Mesodermal cell (in vitro differentiated cells): ENCODE measurements around the gene LRRC34.
A peak's percentile ranks its signal among the peaks of the same experiment; 100 is the strongest.

Source experiments
- H3K27ac ChIP-seq: 2 replicates; pipeline ENCODE4 v1.7.0; 2013; ENCODE audit warnings: mild to moderate bottlenecking, low read depth, low read length, moderate library complexity; ENCODE audit not compliant: severe bottlenecking
- H3K36me3 ChIP-seq: 2 replicates; pipeline ENCODE4 v1.7.1; 2013; ENCODE audit warnings: mild to moderate bottlenecking, low read length, moderate library complexity; ENCODE audit not compliant: control insufficient read depth, insufficient read depth
- H3K4me1 ChIP-seq: one replicate; pipeline ENCODE4 v1.7.1; 2013; ENCODE audit warnings: mild to moderate bottlenecking, low read length; ENCODE audit not compliant: insufficient read depth, control insufficient read depth, poor library complexity, severe bottlenecking
- H3K4me3 ChIP-seq: 2 replicates; pipeline ENCODE4 v1.7.0; 2013; ENCODE audit warnings: low read length, control low read depth, mild to moderate bottlenecking; ENCODE audit not compliant: insufficient read depth, poor library complexity, severe bottlenecking; ENCODE audit errors: extremely low read depth
- H3K9me3 ChIP-seq: 2 replicates; pipeline ENCODE4 v1.7.1; 2013; ENCODE audit warnings: mild to moderate bottlenecking, low read length, moderate library complexity; ENCODE audit not compliant: control insufficient read depth
- WGBS, 2 experiments: methylation state at CpG; one replicate each; pipeline ENCODE4 v1.1.5; 2013; ENCODE audit warnings: missing lambda C conversion rate in 2 of 2; ENCODE audit not compliant: insufficient coverage in 2 of 2; 5-methylcytosine and 5-hydroxymethylcytosine counted together

LRRC34 gene

DNA sequence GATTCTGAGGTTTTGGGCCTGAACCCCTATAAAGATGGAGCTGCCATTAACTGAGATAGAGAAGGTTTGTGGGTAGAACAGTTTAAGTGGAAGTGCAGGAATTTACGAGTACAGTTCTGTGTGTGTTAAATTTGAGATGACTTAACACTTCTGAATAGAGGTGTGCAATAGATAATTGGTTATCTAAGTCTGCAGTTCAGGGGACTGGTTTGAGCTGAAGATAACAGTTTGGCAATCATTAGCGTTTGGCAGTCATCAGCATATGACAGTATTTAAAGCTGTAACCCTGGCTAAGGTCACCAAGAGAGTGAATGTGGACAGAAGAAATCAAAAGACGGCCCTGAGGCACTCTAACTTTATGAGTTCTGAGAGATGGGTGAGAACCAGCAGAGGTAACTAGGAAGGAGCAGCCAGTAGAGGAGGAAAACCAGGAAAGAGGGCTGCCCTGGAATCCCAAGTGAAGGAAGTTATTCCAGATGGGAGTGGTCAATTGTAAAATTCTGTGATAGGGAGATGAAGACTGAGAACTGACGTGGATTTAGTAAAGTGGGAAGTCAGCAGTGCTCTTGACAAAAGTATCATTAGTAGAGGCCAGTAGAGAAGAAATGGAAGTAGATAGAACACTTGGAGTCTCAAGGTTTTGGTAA lies 31.4 kb downstream of the LRRC34 start:
- WGBS, 2 experiments: 91 to 92% methylated on average over 4 of the region's 4 CpGs
- Histone ChIP-seq H3K27ac (no peak overlapping the region), H3K36me3 (peaks cover 83% of the 10 kb centered on the region), H3K4me3 (no peak overlapping the region), H3K4me1 (no peaks in the 10 kb centered on the region), H3K9me3 (no peaks in the 10 kb centered on the region)

GRCh38 chr3:169780742-169781141 lies 32.0 kb downstream of the LRRC34 start:
- Histone ChIP-seq H3K27ac (no peak overlapping the region), H3K4me3 (no peak overlapping the region), H3K36me3 (peaks cover 83% of the 10 kb centered on the region), H3K4me1 (no peaks in the 10 kb centered on the region), H3K9me3 (no peaks in the 10 kb centered on the region)
- WGBS, 2 experiments: 93 to 100% methylated on average over 1 to 2 of the region's 2 CpGs

DNA sequence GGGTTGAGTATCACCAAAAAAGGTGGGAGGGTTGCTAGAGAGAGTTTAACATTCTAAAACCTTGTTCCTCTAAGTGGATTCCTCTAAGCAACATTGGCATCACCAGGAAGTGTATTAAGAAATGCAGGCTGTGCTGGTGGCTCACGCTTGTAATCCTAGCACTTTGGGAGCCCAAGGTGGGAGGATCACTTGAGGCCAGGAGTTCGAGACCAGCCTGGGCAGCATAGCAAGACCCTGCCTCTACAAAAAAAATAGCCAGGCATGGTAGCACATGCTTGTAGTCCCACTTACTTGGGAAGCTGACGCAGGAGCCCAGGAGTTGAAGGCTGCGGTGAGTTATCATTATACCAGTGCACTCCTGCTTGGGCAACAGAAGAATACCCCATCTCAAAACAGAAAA lies 34.9 kb downstream of the LRRC34 start:
- Histone ChIP-seq H3K4me1 (peaks cover 10% of the 10 kb centered on the region), H3K36me3 (peaks cover 78% of the 10 kb centered on the region), H3K9me3 (no peaks in the 10 kb centered on the region), H3K27ac (no peak overlapping the region), H3K4me3 (no peak overlapping the region)
- 70 to 75% methylated on average over 4 of the region's 4 CpGs for WGBS, 2 experiments

DNA sequence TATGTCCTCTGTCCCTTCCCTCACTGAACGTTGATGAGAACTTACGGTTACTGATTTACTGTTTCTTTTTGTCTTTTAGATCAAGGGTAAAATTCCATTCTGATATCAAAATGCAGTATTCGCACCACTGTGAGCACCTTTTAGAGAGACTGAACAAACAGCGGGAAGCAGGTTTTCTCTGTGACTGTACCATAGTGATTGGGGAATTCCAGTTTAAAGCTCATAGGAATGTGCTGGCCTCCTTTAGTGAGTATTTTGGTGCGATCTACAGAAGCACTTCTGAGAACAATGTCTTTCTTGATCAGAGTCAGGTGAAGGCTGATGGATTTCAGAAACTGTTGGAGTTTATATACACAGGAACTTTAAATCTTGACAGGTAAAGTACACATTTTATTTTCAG lies 38.5 kb downstream of the LRRC34 start:
- whole genome bisulfite sequencing, 2 experiments: 74 to 87% methylated on average over 3 of the region's 5 CpGs
- peak overlapping the region; percentile 99 for H3K27ac ChIP-seq

DNA sequence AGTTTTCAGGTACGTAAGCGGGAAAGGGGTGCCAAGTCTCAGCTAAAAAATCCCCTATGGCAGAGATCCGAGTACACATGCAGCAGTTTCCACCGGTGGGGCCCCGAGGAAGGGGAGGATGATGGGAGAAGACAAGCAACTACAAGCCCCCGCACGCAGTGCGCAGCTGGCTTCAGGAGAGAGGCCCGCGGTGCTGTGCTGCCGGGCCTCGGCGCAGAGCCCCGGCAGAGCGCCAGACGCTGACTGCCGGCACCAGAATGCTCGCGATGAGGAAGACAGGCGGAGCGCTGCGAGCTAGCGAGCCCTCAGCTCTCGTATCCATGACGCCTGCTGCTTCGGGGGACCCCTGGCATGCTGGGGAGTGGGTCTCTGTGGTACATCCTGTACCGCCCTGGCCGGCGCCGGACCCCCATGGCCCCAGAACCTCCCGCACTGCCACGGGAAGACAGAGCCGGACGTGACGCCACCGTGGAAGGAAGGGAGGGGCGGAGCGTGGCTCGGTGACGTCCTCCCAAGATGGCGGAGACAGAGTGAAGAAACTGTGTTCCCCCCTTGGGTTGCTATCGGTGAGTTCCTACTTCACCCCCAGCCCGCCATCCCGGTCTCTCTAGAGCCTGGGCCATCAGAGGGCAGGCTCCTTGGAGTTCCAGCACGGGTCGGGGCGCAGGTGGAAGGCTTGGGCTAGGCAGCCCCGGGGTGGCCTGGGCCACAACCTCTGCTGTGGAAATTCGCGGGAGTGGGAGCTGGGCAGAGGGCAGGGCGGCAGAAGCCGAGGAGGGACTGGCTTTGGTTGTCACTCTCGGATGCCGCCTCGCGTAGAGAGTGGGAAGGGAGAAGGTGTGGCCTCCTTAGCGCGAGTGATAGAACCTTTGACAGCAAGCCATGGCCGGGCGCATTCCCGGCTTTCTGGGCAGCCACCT lies 39.5 kb downstream of the LRRC34 start, which contains the start of gene MYNN:
TSS of gene MYNN (plus strand) at position 500 of the 920 bp plus-strand sequence. CDS start 900 bp downstream, outside the sequence.
- H3K9me3 ChIP-seq: no peaks in the 10 kb centered on the region
- peak within 1 kb of the TSS; percentile 99 for H3K27ac ChIP-seq
- H3K36me3 ChIP-seq: peaks cover 33% of the 10 kb centered on the region
- H3K4me3 ChIP-seq: peak within 1 kb of the TSS; percentile 93
- peaks cover 12% of the 10 kb centered on the region for H3K4me1 ChIP-seq
- WGBS, 2 experiments: 0 to 1% methylated on average over 57 to 60 of the region's 61 CpGs

More for the DNA sequence above, 38.5 kb downstream of the LRRC34 start:
- Histone ChIP-seq H3K4me3 (peak overlapping the region; percentile 93), H3K36me3 (peaks cover 43% of the 10 kb centered on the region), H3K4me1 (peaks cover 12% of the 10 kb centered on the region), H3K9me3 (no peaks in the 10 kb centered on the region)

- peak overlapping the region; percentile 99 for H3K27ac ChIP-seq
- no peaks in the 10 kb centered on the region for H3K9me3 ChIP-seq
- 0% methylated on average over 4 to 11 of the region's 15 CpGs for WGBS, 2 experiments
- H3K4me3 ChIP-seq: peak overlapping the region; percentile 93
- peaks cover 25% of the 10 kb centered on the region for H3K36me3 ChIP-seq
- peaks cover 12% of the 10 kb centered on the region for H3K4me1 ChIP-seq
Observed at GRCh38 chr3:169772305-169772896, 40.3 kb downstream of the LRRC34 start.

DNA sequence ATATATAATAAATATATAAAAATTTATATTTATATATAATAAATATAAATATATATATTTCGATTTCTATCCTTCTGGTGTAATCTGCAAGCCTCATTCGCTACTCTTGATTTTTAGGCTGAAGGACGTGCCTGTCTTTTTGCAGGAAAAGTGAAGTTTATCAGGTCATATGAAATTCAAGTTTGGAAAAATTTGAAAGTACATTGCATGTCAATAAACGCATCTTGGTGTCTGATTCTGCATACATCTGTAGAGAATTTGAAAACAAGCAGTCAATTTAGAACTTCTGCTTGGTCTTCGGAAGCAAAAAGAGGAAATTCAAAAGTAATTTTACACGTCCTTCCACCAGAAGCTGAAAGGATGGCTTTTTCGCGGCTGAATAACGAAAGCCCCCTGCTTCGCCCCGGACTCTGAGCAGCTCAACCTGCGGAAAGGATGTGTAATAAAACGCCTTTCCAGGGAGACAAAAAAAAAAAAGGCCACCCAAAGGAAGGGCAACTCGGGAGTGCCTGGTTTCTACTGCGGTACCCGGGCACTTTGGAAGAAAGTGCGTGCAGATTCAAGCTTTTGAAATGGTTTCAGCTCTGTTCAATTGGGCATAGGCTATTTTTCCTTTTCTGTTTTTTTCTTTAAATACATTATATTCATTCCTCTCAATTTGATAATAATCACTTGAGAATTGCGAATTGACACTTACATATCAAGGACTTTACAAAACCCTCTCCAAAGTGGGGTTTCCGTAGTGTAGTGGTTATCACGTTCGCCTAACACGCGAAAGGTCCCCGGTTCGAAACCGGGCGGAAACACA lies 41.0 kb downstream of the LRRC34 start:
- peak overlapping the region; percentile 93 for H3K4me3 ChIP-seq
- H3K4me1 ChIP-seq: peaks cover 12% of the 10 kb centered on the region
- H3K36me3 ChIP-seq: peaks cover 18% of the 10 kb centered on the region
- 0 to 1% methylated on average over 6 to 17 of the region's 27 CpGs for WGBS, 2 experiments
- H3K27ac ChIP-seq: peak overlapping the region; percentile 99
- no peaks in the 10 kb centered on the region for H3K9me3 ChIP-seq

GRCh38 chr3:169769287-169770181 lies 43.2 kb downstream of the LRRC34 start, which contains the start of gene ACTRT3:
Gene ACTRT3, minus strand, starts transcription at chr3:169769561. Its CDS starts 41 bp downstream, at chr3:169769520.
- peak within 1 kb of the TSS; percentile 40 for H3K4me3 ChIP-seq
- H3K27ac ChIP-seq: peak within 1 kb of the TSS; percentile 88
- peaks cover 7% of the 10 kb centered on the region for H3K4me1 ChIP-seq
- WGBS, 2 experiments: 8 to 10% methylated on average over 25 to 46 of the region's 51 CpGs
- peaks cover 3% of the 10 kb centered on the region for H3K36me3 ChIP-seq
- H3K9me3 ChIP-seq: no peaks in the 10 kb centered on the region

GRCh38 chr3:169764882-169765612 lies 47.7 kb downstream of the LRRC34 start, which contains the start of gene TERC:
Gene TERC, minus strand, starts transcription at chr3:169765060.
- peak within 1 kb of the TSS; percentile 29 for H3K4me3 ChIP-seq
- no peaks in the 10 kb centered on the region for H3K36me3 ChIP-seq
- peaks cover 8% of the 10 kb centered on the region for H3K9me3 ChIP-seq
- H3K4me1 ChIP-seq: no peaks in the 10 kb centered on the region
- WGBS, 2 experiments: 66 to 83% methylated on average over 39 to 40 of the region's 42 CpGs
- no peak within 1 kb of the TSS for H3K27ac ChIP-seq
